Measurements from ENCODE around the gene NEIL1. TPM values are rescaled to one million over a fixed set of nuclear protein-coding genes. Genes with fewer than 3 reads are reported as not detected.

Gene NEIL1
- total RNA-seq, 1 experiment from 2014 or later: 41.4 TPM

DNA sequence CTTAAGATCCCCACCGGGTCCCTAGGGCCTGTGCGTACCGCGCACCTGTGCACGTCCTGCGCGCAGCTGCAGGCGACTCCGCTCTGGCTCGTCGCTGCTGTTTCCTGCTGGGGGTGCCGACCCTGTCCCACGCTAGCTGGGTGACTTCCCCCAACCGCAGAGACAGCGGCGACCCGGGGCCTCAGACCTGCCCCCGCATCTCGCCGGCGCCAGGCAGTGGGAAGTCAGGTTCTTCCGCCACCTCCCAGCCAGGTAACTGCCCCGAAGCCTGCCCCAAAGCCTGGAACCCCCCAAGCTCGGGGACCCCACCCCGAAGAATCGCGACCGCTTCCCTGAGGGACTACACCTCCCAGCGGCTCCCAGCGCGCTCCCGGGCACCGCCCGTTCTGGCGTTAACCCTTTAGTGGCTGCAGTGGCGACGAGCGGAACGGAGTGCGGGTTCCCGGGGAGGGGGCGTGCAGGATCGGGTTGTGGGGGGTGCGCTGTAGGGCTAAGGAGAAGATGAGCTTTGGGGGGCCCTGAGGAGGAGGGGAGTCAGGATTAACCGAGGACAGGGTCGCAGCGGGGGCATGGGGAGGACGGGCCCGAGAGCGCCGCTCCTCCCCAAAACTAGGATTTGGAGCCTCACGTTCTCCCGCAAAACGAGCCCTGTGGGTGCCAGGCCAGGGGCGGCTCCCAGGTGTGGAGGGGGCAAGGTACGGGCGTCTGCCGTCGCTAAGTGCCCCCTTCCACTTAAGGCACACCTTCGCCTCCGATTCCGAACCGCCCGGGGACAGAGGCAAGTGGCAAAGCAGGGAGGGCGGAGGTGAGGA is 589 bp downstream of the NEIL1 start (continued):
- TF ChIP-seq SP1 (IDR thresholded peaks at IDR 0.05; ENCODE audit: low read depth): peak; percentile 86
- no peak for TF ChIP-seq EZH2phosphoT487 (IDR thresholded peaks at IDR 0.05; ENCODE audit: borderline replicate concordance)
- TF ChIP-seq EZH2 (IDR thresholded peaks at IDR 0.05): no peak
- no peak for TF ChIP-seq SRF (IDR thresholded peaks at IDR 0.05; ENCODE audit: low read depth)
- no peak for TF ChIP-seq RAD21 (IDR thresholded peaks at IDR 0.05; ENCODE audit: low read depth)
- no peak for TF ChIP-seq CBX3 (IDR thresholded peaks at IDR 0.05; ENCODE audit: low read depth)
- no peak for TF ChIP-seq CEBPB (IDR thresholded peaks at IDR 0.05; ENCODE audit: low read depth)
- TF ChIP-seq, protein P1, sequence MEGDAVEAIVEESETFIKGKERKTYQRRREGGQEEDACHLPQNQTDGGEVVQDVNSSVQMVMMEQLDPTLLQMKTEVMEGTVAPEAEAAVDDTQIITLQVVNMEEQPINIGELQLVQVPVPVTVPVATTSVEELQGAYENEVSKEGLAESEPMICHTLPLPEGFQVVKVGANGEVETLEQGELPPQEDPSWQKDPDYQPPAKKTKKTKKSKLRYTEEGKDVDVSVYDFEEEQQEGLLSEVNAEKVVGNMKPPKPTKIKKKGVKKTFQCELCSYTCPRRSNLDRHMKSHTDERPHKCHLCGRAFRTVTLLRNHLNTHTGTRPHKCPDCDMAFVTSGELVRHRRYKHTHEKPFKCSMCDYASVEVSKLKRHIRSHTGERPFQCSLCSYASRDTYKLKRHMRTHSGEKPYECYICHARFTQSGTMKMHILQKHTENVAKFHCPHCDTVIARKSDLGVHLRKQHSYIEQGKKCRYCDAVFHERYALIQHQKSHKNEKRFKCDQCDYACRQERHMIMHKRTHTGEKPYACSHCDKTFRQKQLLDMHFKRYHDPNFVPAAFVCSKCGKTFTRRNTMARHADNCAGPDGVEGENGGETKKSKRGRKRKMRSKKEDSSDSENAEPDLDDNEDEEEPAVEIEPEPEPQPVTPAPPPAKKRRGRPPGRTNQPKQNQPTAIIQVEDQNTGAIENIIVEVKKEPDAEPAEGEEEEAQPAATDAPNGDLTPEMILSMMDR (IDR thresholded peaks at IDR 0.05 in 2 of 3, conservative IDR thresholded peaks at IDR 0.05 in 1 of 3; ENCODE audit: borderline replicate concordance in 1 of 3, insufficient read depth in 1 of 3, low read depth in 2 of 3, low read length in 2 of 3): no peak
- TF ChIP-seq TCF7L2 (IDR thresholded peaks at IDR 0.05; ENCODE audit: borderline replicate concordance, extremely low read depth, insufficient read depth, insufficient read length): no peak
- TF ChIP-seq YY1 (IDR thresholded peaks at IDR 0.05; ENCODE audit: extremely low read depth, insufficient replicate concordance, low read depth, low read length): peak; percentile 56

DNA sequence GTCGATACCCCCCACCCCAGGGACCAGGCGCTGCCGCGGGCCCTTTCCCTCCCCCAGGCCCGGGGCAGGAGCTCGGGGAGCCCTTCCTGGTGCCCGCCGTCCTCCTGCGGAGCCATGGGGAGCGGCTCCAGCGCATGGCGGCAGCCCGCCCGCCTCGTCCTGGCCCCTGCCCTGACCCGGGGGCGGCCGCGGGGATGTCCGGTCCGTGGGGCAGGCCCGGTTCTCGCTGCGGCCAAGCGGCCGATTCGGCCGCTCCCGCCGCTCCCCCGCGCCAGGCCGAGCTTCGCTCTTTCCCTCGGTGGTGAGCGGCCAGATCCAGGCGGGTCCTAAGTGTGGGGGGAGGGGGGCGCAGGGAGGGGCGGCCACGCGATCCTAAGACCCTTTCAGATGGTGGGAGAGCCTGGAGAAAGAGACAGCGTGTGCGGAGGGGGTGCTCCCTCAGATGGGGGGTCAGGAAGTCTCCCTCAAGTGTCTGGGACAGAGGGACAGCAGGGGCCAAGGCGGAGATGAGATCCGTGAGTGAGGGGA is 1.3 kb downstream of the NEIL1 start:
- Histone ChIP-seq H3K36me3 (ENCODE audit: control insufficient read depth in 1 of 2, insufficient read depth in 2 of 2, low read length in 2 of 2) (no peaks in the 10 kb centered on the region), H2AFZ (ENCODE audit: low read depth, low read length, poor library complexity, severe bottlenecking) (no peak overlapping the region), H3K27me3 (ENCODE audit: insufficient read depth, low read length) (no peaks in the 10 kb centered on the region), H3K79me2 (ENCODE audit: insufficient read depth, low read length) (no peaks in the 10 kb centered on the region), H3K9ac (ENCODE audit: low read length) (peak overlapping the region; percentile 81), H3K4me3 (replicated peaks in 1 of 2; ENCODE audit: low read depth in 1 of 2, low read length in 2 of 2) (peak overlapping the region; percentile 78 to 87), H3K4me1 (ENCODE audit: control insufficient read depth in 1 of 2, insufficient read depth in 2 of 2, low read length in 2 of 2) (peaks cover 6 to 15% of the 10 kb centered on the region in 2 experiments; a peak in 3 of 4 replicates), H3K9me3 (ENCODE audit: control insufficient read depth in 1 of 2, insufficient read depth in 1 of 2, low read depth in 1 of 2, low read length in 2 of 2) (no peaks in the 10 kb centered on the region), H3K4me2 (ENCODE audit: low read length) (peak overlapping the region; percentile 93), H4K20me1 (ENCODE audit: insufficient read depth) (no peaks in the 10 kb centered on the region), H3K27ac (ENCODE audit: low read depth, low read length) (peak overlapping the region; percentile 85), H3K9me2 (ENCODE audit: insufficient read depth) (no peaks in the 10 kb centered on the region)
- ChIA-PET RAD21 (ENCODE audit: low non-redundant PET in 1 of 2, low total read pairs in 2 of 2, uncharacterized antibody in 2 of 2, unreplicated experiment in 2 of 2) (interaction anchor here in 1 of 2 experiments (0.6 kb wide), 1 partner anchor 300 kb away, joined by 6 read pairs; the partner anchor contains the start of gene SNX33), POLR2A (no interaction called here), CTCF (no interaction called here)
- no peak for TF ChIP-seq JUND (IDR thresholded peaks at IDR 0.05)
- no peak for TF ChIP-seq CBX3 (IDR thresholded peaks at IDR 0.05; ENCODE audit: low read depth)
- no peak for TF ChIP-seq RAD21 (IDR thresholded peaks at IDR 0.05; ENCODE audit: low read depth)
- TF ChIP-seq, protein P2, sequence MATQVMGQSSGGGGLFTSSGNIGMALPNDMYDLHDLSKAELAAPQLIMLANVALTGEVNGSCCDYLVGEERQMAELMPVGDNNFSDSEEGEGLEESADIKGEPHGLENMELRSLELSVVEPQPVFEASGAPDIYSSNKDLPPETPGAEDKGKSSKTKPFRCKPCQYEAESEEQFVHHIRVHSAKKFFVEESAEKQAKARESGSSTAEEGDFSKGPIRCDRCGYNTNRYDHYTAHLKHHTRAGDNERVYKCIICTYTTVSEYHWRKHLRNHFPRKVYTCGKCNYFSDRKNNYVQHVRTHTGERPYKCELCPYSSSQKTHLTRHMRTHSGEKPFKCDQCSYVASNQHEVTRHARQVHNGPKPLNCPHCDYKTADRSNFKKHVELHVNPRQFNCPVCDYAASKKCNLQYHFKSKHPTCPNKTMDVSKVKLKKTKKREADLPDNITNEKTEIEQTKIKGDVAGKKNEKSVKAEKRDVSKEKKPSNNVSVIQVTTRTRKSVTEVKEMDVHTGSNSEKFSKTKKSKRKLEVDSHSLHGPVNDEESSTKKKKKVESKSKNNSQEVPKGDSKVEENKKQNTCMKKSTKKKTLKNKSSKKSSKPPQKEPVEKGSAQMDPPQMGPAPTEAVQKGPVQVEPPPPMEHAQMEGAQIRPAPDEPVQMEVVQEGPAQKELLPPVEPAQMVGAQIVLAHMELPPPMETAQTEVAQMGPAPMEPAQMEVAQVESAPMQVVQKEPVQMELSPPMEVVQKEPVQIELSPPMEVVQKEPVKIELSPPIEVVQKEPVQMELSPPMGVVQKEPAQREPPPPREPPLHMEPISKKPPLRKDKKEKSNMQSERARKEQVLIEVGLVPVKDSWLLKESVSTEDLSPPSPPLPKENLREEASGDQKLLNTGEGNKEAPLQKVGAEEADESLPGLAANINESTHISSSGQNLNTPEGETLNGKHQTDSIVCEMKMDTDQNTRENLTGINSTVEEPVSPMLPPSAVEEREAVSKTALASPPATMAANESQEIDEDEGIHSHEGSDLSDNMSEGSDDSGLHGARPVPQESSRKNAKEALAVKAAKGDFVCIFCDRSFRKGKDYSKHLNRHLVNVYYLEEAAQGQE (IDR thresholded peaks at IDR 0.05; ENCODE audit: low read depth): no peak
- TF ChIP-seq, protein P1 (IDR thresholded peaks at IDR 0.05 in 2 of 3, conservative IDR thresholded peaks at IDR 0.05 in 1 of 3; ENCODE audit: borderline replicate concordance in 1 of 3, insufficient read depth in 1 of 3, low read depth in 2 of 3, low read length in 2 of 3): no peak
- TF ChIP-seq TCF7L2 (IDR thresholded peaks at IDR 0.05; ENCODE audit: borderline replicate concordance, extremely low read depth, insufficient read depth, insufficient read length): no peak
- TF ChIP-seq YY1 (IDR thresholded peaks at IDR 0.05; ENCODE audit: extremely low read depth, insufficient replicate concordance, low read depth, low read length): no peak
- DNase-seq (ENCODE audit: low read depth, low spot score) (no peak), ATAC-seq (peak; percentile 1; the same call in 1 of the 2 replicates)
- intact Hi-C loops (cut with micrococcal nuclease): no loop called here
- BruUV-seq (replicated peaks): no TSS peak
